NCI-H345 (cell line): ENCODE data around the gene GPR68.
A peak's percentile ranks its signal among the peaks of the same experiment; 100 is the strongest.
"Not testable (repeated sequence)": the region's sequence is repeated elsewhere in the genome, so short reads cannot be mapped to it uniquely, and the experiment has no call there.

Experiments used
- DNase-seq: peaks from one replicate; lab custom pipeline; 2025; lab: John Stamatoyannopoulos, UW

The GPR68 gene

DNA sequence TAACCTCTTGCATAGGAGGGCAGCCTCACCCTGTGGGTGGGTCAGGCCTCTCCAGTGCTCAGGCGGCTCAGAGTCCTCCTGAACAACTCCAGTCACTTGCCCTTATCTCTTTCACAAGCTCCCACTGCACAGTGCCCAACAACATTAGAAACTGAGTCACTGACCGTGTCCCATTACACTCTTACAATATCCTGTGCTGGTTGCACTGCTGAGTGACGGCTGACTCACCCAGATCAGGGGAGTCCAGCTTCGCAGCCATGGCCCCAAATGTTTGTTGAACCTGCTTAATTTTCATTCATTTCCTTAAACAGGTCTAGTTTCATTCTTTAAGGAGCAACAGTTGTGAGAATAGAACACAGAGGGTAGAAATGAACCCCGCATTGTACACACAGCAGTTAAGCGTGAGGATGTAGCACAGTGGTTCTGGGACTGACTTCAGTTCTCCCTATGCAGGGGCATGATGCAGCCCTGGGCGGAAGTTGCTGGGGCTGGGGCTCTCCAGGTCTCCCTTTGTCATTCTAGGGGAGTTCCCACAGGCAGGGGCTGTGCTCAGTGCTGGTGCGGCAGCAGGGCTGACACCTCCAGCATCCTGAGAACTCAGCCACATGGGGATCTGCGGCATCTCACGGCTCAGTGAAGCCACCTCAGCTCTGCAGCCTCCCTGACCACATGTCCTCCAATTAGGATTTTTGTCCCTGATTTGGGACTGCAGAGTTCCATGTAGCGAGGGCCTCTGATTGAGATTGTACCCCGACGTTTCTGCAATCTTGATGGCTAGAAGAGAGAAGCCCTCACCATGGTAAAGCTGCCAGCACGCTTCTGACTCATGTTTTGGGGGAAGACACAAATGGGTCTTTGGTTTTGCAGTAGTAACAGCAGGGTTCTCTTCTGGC, 16.1 kb downstream of the GPR68 start:
- DNase-seq: no peak

DNA sequence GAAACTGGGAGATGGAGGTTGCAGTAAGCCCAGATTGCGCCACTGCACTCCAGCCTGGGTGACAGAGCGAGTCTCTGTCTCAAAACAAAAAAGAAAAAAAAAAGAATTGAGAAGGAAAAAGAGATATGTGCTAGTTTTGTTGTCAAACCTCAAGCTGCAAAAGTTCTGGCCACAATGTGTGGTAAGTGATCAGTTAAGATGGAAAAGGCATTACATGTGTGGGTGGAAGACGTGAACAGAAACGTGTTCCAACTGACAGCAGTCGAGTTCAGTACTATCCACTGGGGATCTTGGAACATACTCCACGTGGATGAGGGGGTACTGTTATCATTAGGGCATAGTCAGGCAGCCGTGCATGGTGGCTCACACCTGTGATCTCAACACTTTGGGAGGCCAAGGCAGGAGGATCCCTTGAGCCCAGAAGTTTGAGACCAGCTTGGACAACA, 17.3 kb downstream of the GPR68 start:
- no peak for DNase-seq

DNA sequence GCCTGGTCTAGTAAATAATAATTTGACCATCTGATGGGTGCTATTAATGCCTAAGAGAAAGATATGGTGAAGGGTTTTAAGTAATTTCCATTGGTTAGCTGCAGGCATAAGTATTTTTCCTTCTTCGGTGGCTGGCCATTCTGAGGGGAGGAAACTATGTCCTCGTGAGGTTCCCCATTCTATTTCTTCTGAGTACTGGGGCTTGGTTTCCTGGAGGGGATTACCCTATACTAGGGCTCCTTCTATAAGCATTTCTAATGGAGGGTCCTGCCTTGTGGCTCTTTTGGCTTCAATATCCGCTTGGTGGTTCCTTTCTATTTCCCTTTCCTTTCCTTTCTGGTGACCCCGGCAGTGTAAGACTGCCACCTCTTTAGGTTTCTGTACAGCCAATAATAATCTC, 18.1 kb downstream of the GPR68 start:
- not testable (repeated sequence) for DNase-seq

DNA sequence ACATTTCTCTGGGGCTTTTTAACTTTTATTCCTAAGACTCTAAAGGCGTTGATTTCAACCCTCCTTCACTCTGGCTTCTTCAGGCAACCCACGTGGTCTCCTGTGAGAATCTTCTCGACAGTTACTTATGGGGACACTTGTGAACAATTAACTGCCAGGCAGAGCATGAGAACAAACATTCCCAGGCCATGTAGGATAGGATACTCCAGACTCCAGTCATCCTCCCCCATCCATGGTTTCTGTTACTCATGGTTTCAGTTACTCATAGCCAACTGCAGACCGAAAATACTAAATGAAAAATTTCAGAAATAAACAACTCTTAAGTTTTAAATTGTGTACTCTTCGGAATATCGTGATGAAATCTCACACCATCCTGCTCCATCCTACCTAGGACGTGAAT, 19.5 kb downstream of the GPR68 start:
- peak; percentile 6 for DNase-seq

DNA sequence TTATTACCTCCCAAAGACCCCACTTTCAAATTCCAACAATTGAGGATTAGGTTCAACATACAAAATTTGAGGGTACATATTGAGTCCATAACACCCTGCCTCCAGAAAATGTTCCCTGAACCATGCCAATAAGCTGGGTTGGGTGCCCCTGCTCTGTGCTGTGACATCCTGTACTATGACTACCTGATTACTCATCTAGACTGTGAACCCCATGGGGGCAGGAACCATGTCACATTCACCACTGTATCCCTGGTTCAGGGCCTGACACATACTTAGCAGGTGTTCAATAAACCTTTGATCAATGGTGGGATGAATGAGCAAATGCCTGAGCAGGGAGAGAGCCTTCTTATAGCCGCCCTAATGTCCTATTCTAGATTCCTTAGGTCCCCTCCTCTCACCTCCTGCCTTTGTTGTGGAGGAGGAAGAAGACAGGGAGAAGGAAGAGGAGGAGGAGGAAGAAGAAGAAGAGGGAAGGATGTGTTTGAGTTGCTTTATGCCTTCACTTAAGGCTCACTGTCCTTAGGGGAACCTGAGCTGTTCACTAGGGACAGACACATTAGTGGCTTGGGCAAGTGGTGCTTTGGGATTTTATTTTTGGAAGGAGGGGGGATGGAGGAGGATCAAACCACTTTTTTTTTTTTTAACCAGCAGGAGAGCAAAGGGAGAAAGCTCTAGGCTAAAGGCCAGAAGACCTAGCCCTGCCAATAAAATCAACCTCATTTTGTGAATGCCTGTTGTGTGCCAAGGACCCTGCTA, 21.3 kb downstream of the GPR68 start:
- no peak for DNase-seq

DNA sequence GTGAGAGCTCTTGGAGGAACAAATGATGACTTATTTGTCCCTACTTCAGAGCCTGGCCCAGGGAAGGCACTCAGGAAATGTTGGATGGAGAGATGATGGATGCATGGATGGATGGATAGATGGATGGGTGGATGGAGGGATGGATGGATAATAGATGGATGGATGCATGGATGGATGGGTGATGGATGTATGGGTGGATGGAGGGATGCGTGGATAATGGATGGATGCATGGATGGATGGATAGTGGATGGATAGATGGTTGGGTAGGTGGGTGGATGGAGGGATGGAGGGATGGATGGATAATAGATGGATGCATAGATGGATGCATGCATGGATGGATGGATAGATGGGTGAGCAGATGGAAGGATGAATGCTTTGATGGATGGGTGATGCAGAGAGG, 23.2 kb downstream of the GPR68 start:
- DNase-seq: no peak

DNA sequence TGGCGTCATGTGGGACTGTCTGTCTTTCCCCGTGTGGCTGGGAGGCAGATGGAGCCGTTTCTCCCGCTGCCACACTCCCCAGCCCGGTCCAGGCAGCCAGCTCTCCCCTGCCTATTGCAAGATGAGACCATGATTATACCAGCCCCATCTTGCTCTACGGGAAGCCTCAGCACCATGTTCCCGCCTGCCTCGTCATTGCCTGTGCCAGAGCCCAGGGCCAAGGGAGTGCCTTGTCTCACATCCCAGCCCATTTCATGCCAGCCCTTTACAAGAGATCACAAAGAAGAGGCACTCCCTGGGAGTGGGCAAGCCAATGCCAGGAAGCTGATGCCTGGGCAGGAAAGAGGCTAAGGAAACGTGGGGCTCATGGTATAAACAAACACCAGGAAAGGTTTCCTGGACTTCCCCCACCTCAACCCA, 23.9 kb downstream of the GPR68 start:
- DNase-seq: no peak

DNA sequence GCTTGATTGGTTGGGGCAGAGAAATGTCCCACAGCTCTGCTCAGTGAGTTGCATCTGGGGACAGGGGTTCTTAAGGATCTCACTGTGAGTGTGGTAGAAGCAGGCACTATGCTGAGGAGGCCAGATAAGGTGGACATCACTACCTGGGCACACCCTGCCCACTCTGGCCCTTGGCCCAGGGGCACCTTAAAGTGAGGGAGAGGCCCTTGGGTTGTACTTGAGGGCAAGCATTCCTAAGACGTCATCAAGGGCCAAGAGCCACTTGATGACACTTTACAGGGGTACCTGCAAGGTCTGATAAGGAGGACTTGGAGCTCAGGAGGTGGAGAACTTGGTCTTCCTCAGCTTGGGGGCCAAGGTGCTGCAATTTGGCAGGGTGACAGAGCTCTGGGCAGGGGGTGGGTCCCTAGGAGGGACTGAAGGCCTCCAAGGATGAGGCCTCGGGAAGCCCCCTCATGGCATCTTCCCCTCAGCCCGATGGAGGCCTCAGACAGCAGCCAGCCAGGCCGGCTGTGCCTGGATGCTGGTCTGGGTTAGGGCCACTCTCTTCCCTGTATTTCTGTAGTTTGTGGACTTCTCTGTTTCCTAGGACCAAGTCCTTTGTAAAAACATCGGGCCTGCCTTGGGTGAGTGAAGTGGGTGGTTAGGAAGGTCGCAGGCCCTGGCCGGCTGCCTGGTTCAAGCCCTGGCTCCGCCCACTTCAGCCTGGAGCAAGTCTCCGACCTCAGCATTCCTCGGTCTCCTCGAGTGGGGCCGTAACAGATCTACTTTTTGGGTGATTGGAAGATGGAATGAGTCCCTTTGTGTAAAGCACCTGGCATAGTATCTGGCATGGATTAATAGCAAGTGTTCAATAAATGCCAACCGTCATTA, 24.8 kb downstream of the GPR68 start:
- no peak for DNase-seq

DNA sequence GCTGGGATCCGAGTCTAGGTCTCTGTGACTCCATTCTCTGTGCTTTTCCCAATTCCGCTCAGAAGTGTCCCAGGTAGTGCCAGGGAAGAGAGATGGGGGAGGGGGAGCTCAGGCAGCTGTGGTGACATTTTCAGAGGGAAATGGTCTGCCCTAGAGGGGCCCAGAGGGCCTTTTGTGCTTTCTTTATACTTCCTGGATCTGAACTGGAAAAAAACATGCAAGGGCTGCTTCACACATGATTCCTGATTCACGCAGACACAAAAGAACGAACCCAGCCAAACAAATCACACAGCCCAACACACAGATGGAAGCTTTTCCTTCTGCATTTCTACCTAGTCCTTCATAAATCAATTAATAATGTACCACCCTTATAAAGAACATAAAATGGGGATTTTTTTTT, 26.5 kb downstream of the GPR68 start:
- DNase-seq: no peak

DNA sequence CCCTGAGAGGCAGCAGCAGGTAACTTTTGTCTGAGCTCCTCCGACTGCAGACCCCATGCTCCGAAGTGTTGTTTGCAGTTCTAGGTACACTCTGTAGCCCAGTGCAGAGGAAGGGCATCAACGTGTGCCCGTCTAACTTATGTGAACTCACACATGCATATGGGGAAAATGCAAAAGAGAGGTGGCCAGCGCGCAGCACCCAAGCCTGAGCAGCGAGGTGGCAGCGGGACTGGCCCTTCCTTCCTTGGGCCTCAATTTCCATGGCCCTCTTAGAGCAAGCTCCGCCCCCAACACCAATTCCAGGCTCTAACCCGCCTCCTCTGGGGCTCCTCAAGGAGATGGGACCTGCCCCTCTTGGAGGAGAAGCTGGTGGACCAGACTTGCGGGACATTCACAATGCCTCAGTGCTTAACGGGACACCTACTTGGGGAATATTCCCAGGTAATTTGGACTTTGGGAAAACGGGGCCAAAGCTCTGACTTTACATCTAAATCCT, 27.7 kb downstream of the GPR68 start:
- DNase-seq: no peak

DNA sequence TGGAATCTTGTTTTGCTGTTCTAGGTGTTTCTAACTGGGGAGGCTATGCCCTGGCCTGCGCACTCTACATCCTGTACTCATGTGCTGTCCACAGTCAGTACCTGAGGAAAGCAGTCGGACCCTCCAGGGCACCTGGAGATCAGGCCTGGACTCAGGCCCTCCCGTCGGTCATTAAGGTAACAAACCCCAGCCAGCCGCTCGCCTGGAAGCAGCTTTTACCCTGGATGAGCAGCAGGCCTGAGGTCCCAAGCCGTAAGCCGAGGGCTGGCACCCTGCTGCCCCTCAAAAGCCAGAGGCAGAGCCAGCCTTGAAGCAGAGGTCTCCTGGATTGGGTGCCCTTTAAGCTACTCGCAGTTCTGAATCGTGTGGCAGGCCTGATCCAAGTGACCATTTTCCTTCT, 29.1 kb downstream of the GPR68 start:
- DNase-seq: no peak

DNA sequence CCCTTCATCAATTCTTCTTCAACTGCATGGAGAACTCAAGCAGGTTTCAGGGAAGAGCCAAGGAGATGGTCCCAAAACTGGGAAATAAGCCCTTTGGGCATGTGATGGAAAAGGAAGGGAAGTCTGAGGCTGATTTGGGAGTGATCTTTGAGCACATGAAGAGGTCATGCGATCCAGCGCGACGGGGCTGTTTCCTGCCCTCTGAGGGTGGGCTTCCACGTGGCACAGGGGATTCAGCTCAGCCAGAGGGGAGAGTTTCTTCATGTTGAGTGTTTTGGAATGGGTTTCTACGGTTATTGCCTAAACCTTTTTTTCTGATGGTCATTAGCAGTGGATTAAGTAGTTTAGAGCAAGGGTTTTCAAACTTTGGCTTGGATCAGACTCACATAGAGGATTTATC, 30.2 kb downstream of the GPR68 start:
- DNase-seq: no peak

DNA sequence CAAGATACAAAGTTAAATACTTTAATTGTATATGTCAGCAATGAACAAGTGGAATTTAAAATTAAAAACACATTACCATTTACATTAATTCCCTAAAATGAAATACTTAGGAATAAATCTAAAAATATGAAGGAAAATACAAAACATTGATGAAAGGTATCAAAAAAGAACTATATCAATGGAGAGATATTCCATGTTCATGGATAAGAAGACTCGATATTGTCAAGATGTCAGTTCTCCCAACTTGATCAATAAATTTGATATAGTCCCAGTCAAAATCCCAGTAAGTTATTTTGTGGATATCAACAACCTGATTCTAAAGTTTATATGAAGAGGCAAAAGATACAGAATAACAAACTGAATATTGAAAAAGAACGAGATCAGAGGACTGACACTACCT, 33.5 kb downstream of the GPR68 start:
- no peak for DNase-seq

DNA sequence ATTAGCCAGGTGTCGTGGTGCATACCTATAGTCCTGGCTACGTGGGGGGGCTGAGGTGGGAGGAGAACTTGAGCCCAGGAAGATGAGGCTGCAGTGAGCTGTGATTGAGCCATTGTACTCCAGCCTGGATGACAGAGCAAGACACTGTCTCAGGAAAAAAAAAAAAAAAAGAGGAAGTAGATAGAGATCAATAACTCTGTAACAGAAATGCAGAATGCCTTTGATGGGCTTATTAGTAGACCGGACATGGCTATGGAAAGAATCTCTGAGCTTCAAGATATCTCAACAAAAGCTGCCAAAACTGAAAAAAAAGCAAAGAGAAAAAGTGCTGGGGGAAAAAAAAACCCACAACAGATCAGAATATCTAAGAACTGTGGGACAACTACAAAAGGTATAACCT, 37.5 kb downstream of the GPR68 start:
- DNase-seq: no peak

DNA sequence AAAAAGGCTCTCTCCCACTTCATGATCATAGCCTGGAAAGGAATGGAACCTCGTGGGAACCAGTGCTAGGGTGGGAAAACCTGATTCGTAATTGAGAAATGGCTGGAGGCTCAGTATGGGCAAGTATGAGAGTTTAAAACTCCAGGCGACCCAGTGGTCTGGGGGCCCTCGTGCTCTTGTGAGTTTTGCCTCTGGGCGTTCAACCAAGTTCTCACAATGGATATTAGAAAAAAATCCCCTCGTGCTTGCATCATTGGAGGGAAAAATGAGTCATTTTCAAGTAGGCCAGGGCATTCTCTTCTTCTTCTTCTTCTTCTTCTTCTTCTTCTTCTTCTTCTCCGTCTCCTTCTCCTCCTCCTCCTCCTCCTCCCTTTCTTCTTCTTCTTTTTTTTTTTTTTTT, 39.0 kb downstream of the GPR68 start:
- DNase-seq: no peak

DNA sequence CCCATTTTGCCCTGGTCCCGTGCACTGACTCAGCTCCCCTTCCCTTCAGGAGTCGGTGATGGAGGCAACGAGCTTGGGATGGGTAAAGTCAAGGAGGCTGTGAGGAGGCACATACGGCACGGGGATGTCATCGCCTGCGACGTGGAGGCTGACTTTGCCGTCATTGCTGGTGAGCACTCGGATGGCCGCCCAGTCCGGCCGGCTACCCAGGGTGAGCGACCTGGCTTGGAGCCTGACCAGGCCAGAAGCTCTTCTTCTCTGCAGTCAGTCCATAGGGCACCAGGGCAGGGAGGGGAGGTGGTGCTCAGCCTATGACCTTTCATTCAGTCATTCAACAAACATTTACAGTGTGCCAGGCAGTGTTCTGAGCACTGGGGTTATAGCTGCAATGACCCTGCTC, 39.8 kb downstream of the GPR68 start:
- DNase-seq: no peak

DNA sequence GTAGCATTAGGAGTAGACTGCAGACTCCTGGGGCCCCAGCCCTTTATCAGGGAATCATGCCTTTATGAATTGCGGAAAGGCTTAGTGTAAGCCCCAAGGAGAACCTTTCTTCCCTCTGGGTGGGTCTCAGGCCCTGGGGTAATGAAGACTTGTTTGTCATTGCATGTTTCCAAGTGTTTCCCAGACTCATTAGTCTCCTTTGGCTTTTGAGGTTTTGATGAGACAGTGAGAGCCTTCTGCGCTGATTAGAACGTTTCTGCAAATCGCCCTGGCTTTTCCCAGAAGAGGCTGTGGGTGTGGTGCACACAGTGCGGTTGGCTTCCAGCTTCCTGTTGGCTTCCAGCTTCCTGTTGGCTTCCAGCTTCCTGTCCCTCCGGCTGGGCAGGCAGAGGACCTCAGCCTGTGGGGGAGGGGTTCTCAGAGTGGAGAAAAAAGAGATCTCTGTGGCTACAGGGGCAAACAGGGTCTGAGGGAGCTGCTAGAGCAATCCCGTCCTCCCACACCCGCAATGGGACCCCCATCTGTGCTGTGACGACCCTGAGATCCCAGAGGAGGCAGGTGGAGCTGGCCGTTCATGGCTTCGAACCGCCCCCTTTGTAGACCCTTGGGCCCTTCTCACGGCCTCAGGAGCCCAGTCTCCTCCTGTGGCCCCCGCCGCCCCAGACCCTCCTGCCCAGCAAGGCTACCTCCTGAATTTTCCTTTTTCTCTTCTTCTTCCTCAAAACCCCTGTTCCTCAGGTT, 42.1 kb downstream of the GPR68 start:
- no peak for DNase-seq

DNA sequence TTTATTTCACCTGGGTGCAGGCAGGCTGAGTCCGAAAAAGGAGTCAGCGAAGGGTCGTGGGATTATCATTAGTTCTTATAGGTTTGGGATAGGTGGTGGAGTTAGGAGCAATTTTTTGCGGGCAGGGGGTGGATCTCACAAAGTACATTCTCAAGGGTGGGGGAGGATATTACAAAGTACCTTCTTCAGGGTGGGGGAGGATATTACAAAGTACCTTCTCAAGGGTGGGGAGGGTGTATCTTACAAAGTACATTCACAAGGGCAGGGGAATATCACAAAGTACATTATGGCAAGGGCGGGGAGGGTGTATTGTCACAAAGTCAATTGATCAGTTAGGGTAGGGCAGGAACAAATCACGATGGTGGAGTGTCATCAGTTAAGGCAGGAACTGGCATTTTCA, 43.7 kb downstream of the GPR68 start:
- not testable (repeated sequence) for DNase-seq

DNA sequence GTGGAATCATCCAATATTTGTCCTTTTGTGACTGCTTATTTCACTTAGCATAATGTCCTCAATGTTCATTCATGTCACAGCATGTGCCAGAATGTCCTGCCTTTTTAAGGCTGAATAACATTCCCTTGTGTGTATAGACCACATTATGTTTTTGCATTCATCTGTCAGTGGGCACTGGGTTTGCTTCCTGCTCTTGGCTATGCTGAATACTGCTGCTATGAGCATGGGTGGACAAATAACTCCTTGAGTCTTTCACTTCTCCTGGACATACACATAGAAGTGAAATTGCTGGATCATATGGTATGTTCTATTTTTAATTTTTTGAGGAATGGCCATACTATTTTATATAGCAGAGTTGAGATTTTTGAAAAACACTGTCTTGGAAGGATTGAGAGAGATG, 46.9 kb downstream of the GPR68 start:
- DNase-seq: no peak

DNA sequence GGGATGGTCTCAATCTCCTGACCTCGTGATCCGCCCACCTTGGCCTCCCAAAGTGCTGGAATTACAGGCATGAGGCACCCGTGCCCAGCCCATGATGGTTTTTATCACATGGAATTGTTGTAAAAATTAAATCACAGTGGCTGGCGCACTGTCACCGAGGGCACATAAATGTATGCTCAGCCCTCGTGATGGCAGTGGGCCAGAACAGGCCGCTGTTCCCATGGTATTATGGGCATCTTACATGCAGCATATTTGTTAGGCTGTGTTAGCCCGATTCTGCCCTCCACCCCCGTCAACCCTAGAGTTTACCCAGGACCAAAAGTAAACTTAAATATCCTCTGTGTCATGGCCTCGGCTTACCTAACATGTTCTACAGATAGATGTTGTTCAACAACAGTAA, 48.6 kb downstream of the GPR68 start:
- no peak for DNase-seq

DNA sequence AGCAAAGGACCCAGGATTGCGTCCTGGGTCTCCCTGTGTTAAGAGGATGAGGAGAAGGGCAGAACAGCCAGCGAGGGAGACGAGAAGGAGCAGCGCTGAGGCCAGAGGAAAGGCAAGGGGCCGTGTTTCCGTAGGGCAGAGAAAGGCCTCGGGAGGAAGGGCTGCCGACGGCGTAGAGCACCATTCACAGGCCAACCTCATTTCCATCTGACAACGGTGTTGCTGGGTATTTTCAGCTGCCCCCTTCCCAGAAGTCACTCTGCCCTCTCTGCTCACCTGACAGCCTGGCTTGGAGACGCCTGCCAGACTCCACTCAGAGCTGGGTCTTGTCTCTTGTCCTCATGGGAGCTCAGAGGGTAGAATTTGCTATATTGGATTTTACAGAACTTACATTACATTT, 51.4 kb downstream of the GPR68 start:
- no peak for DNase-seq
